WTC11 (cell line): ENCODE measurements around the gene SYNGAP1.

Experiments used
- CDX4 ChIP-seq: fragments of 250-450 bp; sonication (Bioruptor Pico); IDR thresholded peaks from 2 replicates; pipeline ENCODE4 v1.9.0; 2021; ENCODE audit warnings: moderate library complexity, mild to moderate bottlenecking, inconsistent platforms, borderline replicate concordance
- CREB1 ChIP-seq: sonication (generic); formaldehyde crosslinking; IDR thresholded peaks from 2 replicates; pipeline ENCODE4 v1.8.0; 2023; ENCODE audit warnings: mild to moderate bottlenecking, missing genetic modification reagents
- ESRRA ChIP-seq: sonication (generic); formaldehyde crosslinking; IDR thresholded peaks from 2 replicates; pipeline ENCODE4 v1.8.1; 2022; ENCODE audit warnings: mild to moderate bottlenecking, missing genetic modification reagents, borderline replicate concordance
- MYBL2 ChIP-seq: sonication (generic); formaldehyde crosslinking; IDR thresholded peaks from 2 replicates; pipeline ENCODE4 v1.8.1; 2023; ENCODE audit warnings: mild to moderate bottlenecking, moderate library complexity, missing genetic modification reagents
- TEAD1 ChIP-seq: sonication (generic); formaldehyde crosslinking; IDR thresholded peaks from 2 replicates; pipeline ENCODE4 v1.8.0; 2022; ENCODE audit warnings: mild to moderate bottlenecking, missing genetic modification reagents
- TF ChIP-seq, protein P1 (sequence below): fragments of 200-600 bp; IDR thresholded peaks from 2 replicates; pipeline ENCODE4 v1.8.0; 2022; ENCODE audit warnings: antibody characterized with exemption
- TF ChIP-seq, protein P2 (sequence below): sonication (generic); formaldehyde crosslinking; IDR thresholded peaks from 2 replicates; pipeline ENCODE4 v1.8.1; 2022; ENCODE audit warnings: mild to moderate bottlenecking, moderate library complexity, missing genetic modification reagents

DNA sequence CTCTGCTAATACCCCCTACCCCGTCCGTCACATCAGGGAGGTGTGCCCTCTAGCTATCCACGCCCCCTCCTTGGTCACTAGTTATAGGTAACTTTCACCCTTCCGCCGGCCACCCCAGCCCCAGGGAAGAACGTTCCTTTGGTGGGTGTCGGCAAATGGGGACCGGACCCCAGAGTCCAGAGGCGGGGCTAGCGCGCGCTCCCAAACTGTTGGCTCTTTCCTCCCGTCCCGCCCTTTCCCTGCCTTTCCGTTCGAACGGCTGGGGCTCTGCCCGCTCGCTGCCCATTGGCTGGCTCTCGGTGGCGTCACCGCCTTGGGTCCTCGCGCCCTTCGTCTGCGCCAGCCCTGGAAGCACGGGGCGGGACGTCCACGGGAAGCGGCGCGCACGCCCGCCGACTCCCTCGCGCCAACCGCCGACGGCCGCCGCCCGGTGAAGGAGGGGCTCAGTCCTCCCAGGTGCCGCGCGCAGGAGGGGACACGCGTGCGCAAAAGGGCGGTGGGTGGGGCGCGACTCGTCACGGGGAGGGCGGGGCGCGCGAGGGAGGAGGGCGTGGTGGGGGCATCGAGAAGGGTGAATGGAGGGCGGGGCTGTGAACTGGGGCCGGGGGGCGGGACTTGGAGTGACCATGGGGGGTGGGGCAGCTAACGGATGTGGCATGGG is 9.7 kb upstream of the SYNGAP1 start:
- TF ChIP-seq, protein P1, sequence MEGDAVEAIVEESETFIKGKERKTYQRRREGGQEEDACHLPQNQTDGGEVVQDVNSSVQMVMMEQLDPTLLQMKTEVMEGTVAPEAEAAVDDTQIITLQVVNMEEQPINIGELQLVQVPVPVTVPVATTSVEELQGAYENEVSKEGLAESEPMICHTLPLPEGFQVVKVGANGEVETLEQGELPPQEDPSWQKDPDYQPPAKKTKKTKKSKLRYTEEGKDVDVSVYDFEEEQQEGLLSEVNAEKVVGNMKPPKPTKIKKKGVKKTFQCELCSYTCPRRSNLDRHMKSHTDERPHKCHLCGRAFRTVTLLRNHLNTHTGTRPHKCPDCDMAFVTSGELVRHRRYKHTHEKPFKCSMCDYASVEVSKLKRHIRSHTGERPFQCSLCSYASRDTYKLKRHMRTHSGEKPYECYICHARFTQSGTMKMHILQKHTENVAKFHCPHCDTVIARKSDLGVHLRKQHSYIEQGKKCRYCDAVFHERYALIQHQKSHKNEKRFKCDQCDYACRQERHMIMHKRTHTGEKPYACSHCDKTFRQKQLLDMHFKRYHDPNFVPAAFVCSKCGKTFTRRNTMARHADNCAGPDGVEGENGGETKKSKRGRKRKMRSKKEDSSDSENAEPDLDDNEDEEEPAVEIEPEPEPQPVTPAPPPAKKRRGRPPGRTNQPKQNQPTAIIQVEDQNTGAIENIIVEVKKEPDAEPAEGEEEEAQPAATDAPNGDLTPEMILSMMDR = no peak
- TF ChIP-seq TEAD1 (CRISPR knock-in tag) (peak; percentile 94), MYBL2 (CRISPR knock-in tag) (peak; percentile 94), ESRRA (CRISPR knock-in tag) (peak; percentile 77; the same call in 1 of the 2 replicates), CREB1 (CRISPR knock-in tag) (peak; percentile 88; the same call in 1 of the 2 replicates), CDX4 (no peak)
- TF ChIP-seq, protein P2, sequence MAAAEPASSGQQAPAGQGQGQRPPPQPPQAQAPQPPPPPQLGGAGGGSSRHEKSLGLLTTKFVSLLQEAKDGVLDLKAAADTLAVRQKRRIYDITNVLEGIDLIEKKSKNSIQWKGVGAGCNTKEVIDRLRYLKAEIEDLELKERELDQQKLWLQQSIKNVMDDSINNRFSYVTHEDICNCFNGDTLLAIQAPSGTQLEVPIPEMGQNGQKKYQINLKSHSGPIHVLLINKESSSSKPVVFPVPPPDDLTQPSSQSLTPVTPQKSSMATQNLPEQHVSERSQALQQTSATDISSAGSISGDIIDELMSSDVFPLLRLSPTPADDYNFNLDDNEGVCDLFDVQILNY (CRISPR knock-in tag) = peak; percentile 95
